ENCODE data around the gene ABI3BP.

The ABI3BP gene

GRCh38 chr3:100761211-100761942, 231.8 kb downstream of the ABI3BP start:
- peak in 1 of 3 experiments; percentile 8 for TF ChIP-seq CTCF (IDR thresholded peaks at IDR 0.05; ENCODE audit: unreplicated experiment in 3 of 3)
- Mint-ChIP-seq H3K4me1 (peaks cover 69% of the 10 kb centered on the region), H3K27me3 (ENCODE audit: low read depth) (no peaks in the 10 kb centered on the region), H3K27ac (peak overlapping the region; percentile 49 to 93 (median 58)), H3K4me3 (no peak overlapping the region), H3K36me3 (ENCODE audit: low read depth) (no peaks in the 10 kb centered on the region), H3K9me3 (no peaks in the 10 kb centered on the region)

DNA sequence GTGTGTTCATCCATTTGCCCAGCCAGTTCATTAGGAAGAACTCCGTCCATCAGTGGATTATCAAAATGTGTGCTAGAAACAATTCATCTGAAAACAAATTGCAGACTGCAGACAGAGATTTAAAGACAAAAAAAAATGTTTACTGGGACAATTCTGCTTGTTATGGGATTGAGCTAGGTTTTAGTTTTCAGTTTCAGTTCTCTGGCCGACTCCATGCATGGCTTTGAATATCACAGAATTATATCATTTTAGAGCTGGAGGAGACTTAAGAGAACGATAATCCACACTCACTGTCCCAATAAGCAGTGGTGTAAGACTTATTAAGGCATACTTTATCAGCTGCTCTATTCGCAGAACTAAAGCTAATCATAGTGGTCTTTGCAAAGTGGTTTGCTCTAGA, 232.8 kb downstream of the ABI3BP start:
- Mint-ChIP-seq H3K4me1 (peaks cover 69% of the 10 kb centered on the region), H3K27ac (peak overlapping the region; percentile 59 to 93 (median 84)), H3K36me3 (ENCODE audit: low read depth) (peaks cover under 1% of the 10 kb centered on the region), H3K27me3 (ENCODE audit: low read depth) (no peaks in the 10 kb centered on the region), H3K4me3 (peak overlapping the region in 1 of 3 experiments; percentile 36), H3K9me3 (no peaks in the 10 kb centered on the region)
- TF ChIP-seq CTCF (IDR thresholded peaks at IDR 0.05; ENCODE audit: unreplicated experiment in 3 of 3), result no peak

- TF ChIP-seq CTCF (IDR thresholded peaks at IDR 0.05; ENCODE audit: unreplicated experiment in 3 of 3), result no peak
These were observed 233.3 kb downstream of the ABI3BP start for GRCh38 chr3:100759950-100760349.

DNA sequence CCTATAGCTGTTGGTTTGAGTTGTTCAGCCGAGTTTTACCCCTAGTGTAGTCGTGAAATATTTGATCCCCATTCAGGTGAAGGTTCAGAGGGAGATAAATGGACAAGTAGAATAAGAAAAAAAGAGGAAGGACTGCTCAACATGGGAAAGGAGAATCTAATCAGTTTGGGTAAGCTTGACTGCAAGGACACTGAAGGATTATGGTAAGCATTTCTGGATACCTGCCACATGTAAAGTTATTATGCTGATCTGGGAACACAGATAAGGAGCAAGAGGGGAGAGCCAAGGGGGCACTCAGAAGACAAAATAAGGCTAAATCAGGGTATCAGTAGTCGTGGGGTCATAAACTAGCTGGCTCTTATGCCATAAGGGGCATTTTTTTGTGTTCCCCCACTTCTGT, 234.1 kb downstream of the ABI3BP start:
- Mint-ChIP-seq H3K27ac (peak overlapping the region; percentile 5 to 93 (median 20)), H3K27me3 (ENCODE audit: low read depth) (no peaks in the 10 kb centered on the region), H3K4me1 (peaks cover 70% of the 10 kb centered on the region), H3K36me3 (ENCODE audit: low read depth) (peaks cover 9% of the 10 kb centered on the region), H3K4me3 (no peak overlapping the region), H3K9me3 (no peaks in the 10 kb centered on the region)
- TF ChIP-seq CTCF (IDR thresholded peaks at IDR 0.05; ENCODE audit: unreplicated experiment in 3 of 3), result no peak

More at GRCh38 chr3:100759950-100760349, 233.3 kb downstream of the ABI3BP start:
- Mint-ChIP-seq H3K4me1 (peaks cover 69% of the 10 kb centered on the region), H3K27ac (peak overlapping the region; percentile 59 to 93 (median 84)), H3K36me3 (ENCODE audit: low read depth) (peaks cover 4% of the 10 kb centered on the region), H3K9me3 (no peaks in the 10 kb centered on the region), H3K27me3 (ENCODE audit: low read depth) (no peaks in the 10 kb centered on the region), H3K4me3 (peak overlapping the region in 1 of 3 experiments; percentile 36)

GRCh38 chr3:100756441-100756840, 236.8 kb downstream of the ABI3BP start:
- no peaks in the 10 kb centered on the region for H3K27me3 Mint-ChIP-seq (ENCODE audit: low read depth)
- TF ChIP-seq CTCF (IDR thresholded peaks at IDR 0.05; ENCODE audit: unreplicated experiment in 3 of 3), result no peak
- no peaks in the 10 kb centered on the region for H3K9me3 Mint-ChIP-seq
- peaks cover 19% of the 10 kb centered on the region for H3K36me3 Mint-ChIP-seq (ENCODE audit: low read depth)
- H3K4me1 Mint-ChIP-seq, result peaks cover 63% of the 10 kb centered on the region
- peak overlapping the region in 1 of 3 experiments; percentile 93 for H3K27ac Mint-ChIP-seq
- H3K4me3 Mint-ChIP-seq, result no peak overlapping the region
